T-helper 2 cell treated with Interferon-gamma antibody and Interleukin-4, amounts not matched to agents 100 ng/mL and 5 ng/mL, for 36 hours (primary cell): Measurements from ENCODE around the gene CACTIN. TPM values are rescaled to one million over a fixed set of nuclear protein-coding genes. Genes with fewer than 3 reads are reported as not detected.
"Not testable (repeated sequence)": the region's sequence is repeated elsewhere in the genome, so short reads cannot be mapped to it uniquely, and the experiment has no call there.

Source experiments
- intact Hi-C: fragments of 100-400 bp; cut with micrococcal nuclease; formaldehyde crosslinking; loops from one replicate; pipeline ENCODE4 v1.15.1; 2023
- total RNA-seq: library from RNA; stranded (reverse); gene quantifications from 2 replicates; pipeline ENCODE4 v1.2.3, GENCODE V29; 2022

CACTIN gene
- total RNA-seq, 1 donor from 2014 or later, result 34.8 TPM

GRCh38 chr19:3595521-3596061 is 31.0 kb downstream of the CACTIN start:
- intact Hi-C loops, result no loop called here

- intact Hi-C loops, result no loop called here
Measured at GRCh38 chr19:3593156-3593555, 33.4 kb downstream of the CACTIN start.

- intact Hi-C loops, result no loop called here
Measured at GRCh38 chr19:3591876-3592613, 34.5 kb downstream of the CACTIN start.

- intact Hi-C loops, result no loop called here
Measured at GRCh38 chr19:3590991-3591659, 35.5 kb downstream of the CACTIN start.

- intact Hi-C loops, result no loop called here
Measured at GRCh38 chr19:3589949-3590348, 36.6 kb downstream of the CACTIN start.

- intact Hi-C loops, result no loop called here
Measured at GRCh38 chr19:3589439-3589838, 37.2 kb downstream of the CACTIN start.

GRCh38 chr19:3586707-3587346 is 39.8 kb downstream of the CACTIN start:
- intact Hi-C loops, result no loop called here

- intact Hi-C loops, result no loop called here
Measured at GRCh38 chr19:3586127-3586626, 40.4 kb downstream of the CACTIN start.

- intact Hi-C loops, result no loop called here
Measured at GRCh38 chr19:3585301-3586126, 41.1 kb downstream of the CACTIN start, which contains the start of gene GIPC3. Gene GIPC3 (plus strand): TSS chr19:3585478. CDS start chr19:3585598, 120 bp downstream.

GRCh38 chr19:3584036-3584802 is 42.4 kb downstream of the CACTIN start:
- intact Hi-C loops, result not testable (repeated sequence)

GRCh38 chr19:3581792-3582191 is 44.8 kb downstream of the CACTIN start:
- intact Hi-C loops, result not testable (repeated sequence)

GRCh38 chr19:3580156-3580934 is 46.2 kb downstream of the CACTIN start:
- intact Hi-C loops, result no loop called here

- intact Hi-C loops, result loop anchor here (10.0 kb wide), 1 partner anchor 486 kb away; the partner anchor contains the start of gene ZBTB7A
Measured at GRCh38 chr19:3578390-3578789, 48.2 kb downstream of the CACTIN start.

- intact Hi-C loops, result loop anchor here (10.0 kb wide), 1 partner anchor 487 kb away; the partner anchor contains the start of gene ZBTB7A
Measured at GRCh38 chr19:3577723-3578344, 48.8 kb downstream of the CACTIN start.

- intact Hi-C loops, result loop anchor here (10.0 kb wide), 1 partner anchor 488 kb away; the partner anchor contains the start of gene ZBTB7A
Measured at GRCh38 chr19:3576696-3577443, 49.7 kb downstream of the CACTIN start.

- intact Hi-C loops, result loop anchor here (10.0 kb wide), 1 partner anchor 489 kb away; the partner anchor contains the start of gene ZBTB7A
Measured at GRCh38 chr19:3575949-3576673, 50.5 kb downstream of the CACTIN start.

GRCh38 chr19:3575260-3575741 is 51.3 kb downstream of the CACTIN start:
- intact Hi-C loops, result loop anchor here (10.0 kb wide), 1 partner anchor 490 kb away; the partner anchor contains the start of gene ZBTB7A
